ENCODE data around the gene GOLGA6C.

DNA sequence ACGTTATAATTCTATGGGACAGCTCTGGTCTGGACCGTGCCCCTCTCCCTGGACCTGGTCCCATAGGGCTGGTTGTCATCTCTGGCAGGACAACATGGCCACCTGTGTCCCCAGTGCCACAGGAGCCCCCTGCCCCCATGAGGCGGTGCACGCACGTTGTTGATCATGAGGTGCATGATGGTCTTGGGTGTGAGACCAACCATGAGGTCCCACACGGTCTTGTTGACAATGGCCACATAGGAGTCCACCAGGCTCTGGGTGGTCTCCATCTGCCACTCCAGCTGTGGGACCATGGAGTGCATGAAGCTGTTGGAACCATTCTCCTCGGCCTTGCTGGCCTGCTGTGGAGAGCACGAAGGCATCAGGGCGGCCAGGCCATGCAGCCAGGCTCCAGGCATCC is 44.2 kb downstream of the GOLGA6C start:
- TF ChIP-seq, protein P1, sequence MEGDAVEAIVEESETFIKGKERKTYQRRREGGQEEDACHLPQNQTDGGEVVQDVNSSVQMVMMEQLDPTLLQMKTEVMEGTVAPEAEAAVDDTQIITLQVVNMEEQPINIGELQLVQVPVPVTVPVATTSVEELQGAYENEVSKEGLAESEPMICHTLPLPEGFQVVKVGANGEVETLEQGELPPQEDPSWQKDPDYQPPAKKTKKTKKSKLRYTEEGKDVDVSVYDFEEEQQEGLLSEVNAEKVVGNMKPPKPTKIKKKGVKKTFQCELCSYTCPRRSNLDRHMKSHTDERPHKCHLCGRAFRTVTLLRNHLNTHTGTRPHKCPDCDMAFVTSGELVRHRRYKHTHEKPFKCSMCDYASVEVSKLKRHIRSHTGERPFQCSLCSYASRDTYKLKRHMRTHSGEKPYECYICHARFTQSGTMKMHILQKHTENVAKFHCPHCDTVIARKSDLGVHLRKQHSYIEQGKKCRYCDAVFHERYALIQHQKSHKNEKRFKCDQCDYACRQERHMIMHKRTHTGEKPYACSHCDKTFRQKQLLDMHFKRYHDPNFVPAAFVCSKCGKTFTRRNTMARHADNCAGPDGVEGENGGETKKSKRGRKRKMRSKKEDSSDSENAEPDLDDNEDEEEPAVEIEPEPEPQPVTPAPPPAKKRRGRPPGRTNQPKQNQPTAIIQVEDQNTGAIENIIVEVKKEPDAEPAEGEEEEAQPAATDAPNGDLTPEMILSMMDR (IDR thresholded peaks at IDR 0.05 in 4 of 5, conservative IDR thresholded peaks at IDR 0.05 in 1 of 5), result no peak
- TF ChIP-seq POLR2A (IDR thresholded peaks at IDR 0.05), result no peak

All from gastrocnemius medialis (tissue), 4 donors.